Measurements from ENCODE around the gene BFSP2.

BFSP2 gene
- 0.35 to 0.77 (median 0.52) reads per million in 3 donors for total RNA-seq

GRCh38 chr3:133400006-133400515 lies at the start of gene BFSP2:
BFSP2 (plus strand) TSS chr3:133400056; CDS start chr3:133400084, 28 bp downstream.
- Histone ChIP-seq H3K4me1 (ENCODE audit: control insufficient read depth, insufficient read depth, low read length, poor library complexity, severe bottlenecking) (no peaks in the 10 kb centered on the region), H3K36me3 (ENCODE audit: control insufficient read depth, insufficient read depth, low read length) (no peaks in the 10 kb centered on the region), H3K9me3 (ENCODE audit: control insufficient read depth, low read length) (no peaks in the 10 kb centered on the region), H3K27me3 (replicated peaks; ENCODE audit: control insufficient read depth, insufficient read depth, low read length, poor library complexity, severe bottlenecking) (no peaks in the 10 kb centered on the region), H3K4me3 (ENCODE audit: insufficient read depth, low read depth, low read length, poor library complexity, severe bottlenecking) (no peak within 1 kb of the TSS), H3K27ac (ENCODE audit: insufficient read depth, low read length, poor library complexity, severe bottlenecking) (no peak within 1 kb of the TSS)
- DNase-seq = no peak

DNA sequence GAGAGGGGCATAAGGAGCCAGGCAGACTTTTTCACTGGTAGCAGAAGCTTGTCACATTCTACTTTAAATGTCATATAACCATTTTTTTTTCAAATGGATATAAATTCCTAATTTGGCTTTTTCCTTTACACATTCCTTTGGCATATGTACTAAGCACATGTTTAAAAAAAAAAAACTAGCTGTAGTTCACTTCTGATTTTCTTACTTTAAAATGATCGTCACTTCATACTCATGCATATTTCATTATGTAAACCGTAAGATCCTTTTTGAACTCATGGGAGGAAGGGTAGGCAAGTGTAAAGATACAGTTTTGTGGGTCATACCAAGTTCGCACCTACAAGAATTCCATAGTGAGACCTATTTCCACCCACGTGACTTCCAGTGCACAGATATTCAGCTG lies 45.1 kb upstream of the BFSP2 start:
- H3K4me3 ChIP-seq (ENCODE audit: insufficient read depth, low read depth, low read length, poor library complexity, severe bottlenecking) = no peak overlapping the region
- no peaks in the 10 kb centered on the region for H3K36me3 ChIP-seq (ENCODE audit: control insufficient read depth, insufficient read depth, low read length)
- no peaks in the 10 kb centered on the region for H3K27me3 ChIP-seq (replicated peaks; ENCODE audit: control insufficient read depth, insufficient read depth, low read length, poor library complexity, severe bottlenecking)
- no peak for DNase-seq
- no peaks in the 10 kb centered on the region for H3K9me3 ChIP-seq (ENCODE audit: control insufficient read depth, low read length)
- H3K27ac ChIP-seq (ENCODE audit: insufficient read depth, low read length, poor library complexity, severe bottlenecking) = no peak overlapping the region
- H3K4me1 ChIP-seq (ENCODE audit: control insufficient read depth, insufficient read depth, low read length, poor library complexity, severe bottlenecking) = no peaks in the 10 kb centered on the region

- no peaks in the 10 kb centered on the region for H3K4me1 ChIP-seq (ENCODE audit: control insufficient read depth, insufficient read depth, low read length, poor library complexity, severe bottlenecking)
- DNase-seq = no peak
- no peaks in the 10 kb centered on the region for H3K9me3 ChIP-seq (ENCODE audit: control insufficient read depth, low read length)
- no peaks in the 10 kb centered on the region for H3K27me3 ChIP-seq (replicated peaks; ENCODE audit: control insufficient read depth, insufficient read depth, low read length, poor library complexity, severe bottlenecking)
- no peak overlapping the region for H3K27ac ChIP-seq (ENCODE audit: insufficient read depth, low read length, poor library complexity, severe bottlenecking)
- H3K4me3 ChIP-seq (ENCODE audit: insufficient read depth, low read depth, low read length, poor library complexity, severe bottlenecking) = no peak overlapping the region
- no peaks in the 10 kb centered on the region for H3K36me3 ChIP-seq (ENCODE audit: control insufficient read depth, insufficient read depth, low read length)
Observed at GRCh38 chr3:133360476-133360875, 39.4 kb upstream of the BFSP2 start.

DNA sequence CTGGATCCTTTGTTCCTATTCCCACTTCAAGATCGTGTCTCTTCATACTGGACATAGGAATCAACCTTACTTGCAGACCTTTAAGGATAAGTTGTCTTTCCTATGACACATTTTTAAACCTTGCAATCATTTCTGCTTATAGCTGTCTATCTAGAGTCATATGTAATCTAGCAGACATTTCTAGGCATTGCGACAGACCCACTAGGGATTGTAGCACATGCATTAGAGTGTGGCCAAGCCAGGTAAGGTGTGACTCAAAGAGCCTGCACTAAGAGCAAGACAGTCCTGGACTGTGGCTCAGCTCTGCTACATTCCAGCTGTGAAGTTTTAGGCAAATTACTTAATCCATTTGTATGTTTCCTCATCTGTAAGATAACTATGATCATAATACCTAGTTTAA lies 38.8 kb upstream of the BFSP2 start:
- Histone ChIP-seq H3K4me1 (ENCODE audit: control insufficient read depth, insufficient read depth, low read length, poor library complexity, severe bottlenecking) (no peaks in the 10 kb centered on the region), H3K36me3 (ENCODE audit: control insufficient read depth, insufficient read depth, low read length) (no peaks in the 10 kb centered on the region), H3K27me3 (replicated peaks; ENCODE audit: control insufficient read depth, insufficient read depth, low read length, poor library complexity, severe bottlenecking) (no peaks in the 10 kb centered on the region), H3K27ac (ENCODE audit: insufficient read depth, low read length, poor library complexity, severe bottlenecking) (no peak overlapping the region), H3K9me3 (ENCODE audit: control insufficient read depth, low read length) (no peaks in the 10 kb centered on the region), H3K4me3 (ENCODE audit: insufficient read depth, low read depth, low read length, poor library complexity, severe bottlenecking) (no peak overlapping the region)
- no peak for DNase-seq

DNA sequence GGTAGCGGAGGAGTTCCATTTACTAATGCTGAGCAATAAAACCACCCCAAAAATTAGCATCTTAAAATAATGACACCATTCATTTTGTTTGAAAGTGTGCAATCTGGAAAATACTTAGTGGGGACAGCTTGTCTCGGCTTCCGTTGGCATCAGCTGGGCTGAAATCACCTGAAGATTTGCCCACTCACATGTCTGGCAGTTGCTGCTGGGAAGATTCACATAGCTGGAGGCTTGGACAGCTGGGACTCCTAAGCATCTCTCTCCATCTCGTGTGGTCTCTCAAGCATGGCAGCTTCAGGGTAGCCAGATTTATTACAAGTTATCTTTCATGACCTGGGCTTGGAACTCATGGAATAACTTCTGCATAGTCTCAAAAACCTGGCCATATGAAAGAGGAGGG lies 38.4 kb upstream of the BFSP2 start:
- H3K36me3 ChIP-seq (ENCODE audit: control insufficient read depth, insufficient read depth, low read length) = no peaks in the 10 kb centered on the region
- no peaks in the 10 kb centered on the region for H3K9me3 ChIP-seq (ENCODE audit: control insufficient read depth, low read length)
- H3K4me1 ChIP-seq (ENCODE audit: control insufficient read depth, insufficient read depth, low read length, poor library complexity, severe bottlenecking) = no peaks in the 10 kb centered on the region
- no peak for DNase-seq
- H3K4me3 ChIP-seq (ENCODE audit: insufficient read depth, low read depth, low read length, poor library complexity, severe bottlenecking) = no peak overlapping the region
- no peak overlapping the region for H3K27ac ChIP-seq (ENCODE audit: insufficient read depth, low read length, poor library complexity, severe bottlenecking)
- no peaks in the 10 kb centered on the region for H3K27me3 ChIP-seq (replicated peaks; ENCODE audit: control insufficient read depth, insufficient read depth, low read length, poor library complexity, severe bottlenecking)

- no peaks in the 10 kb centered on the region for H3K4me1 ChIP-seq (ENCODE audit: control insufficient read depth, insufficient read depth, low read length, poor library complexity, severe bottlenecking)
- no peaks in the 10 kb centered on the region for H3K27me3 ChIP-seq (replicated peaks; ENCODE audit: control insufficient read depth, insufficient read depth, low read length, poor library complexity, severe bottlenecking)
- H3K4me3 ChIP-seq (ENCODE audit: insufficient read depth, low read depth, low read length, poor library complexity, severe bottlenecking) = no peak overlapping the region
- no peak overlapping the region for H3K27ac ChIP-seq (ENCODE audit: insufficient read depth, low read length, poor library complexity, severe bottlenecking)
- no peaks in the 10 kb centered on the region for H3K9me3 ChIP-seq (ENCODE audit: control insufficient read depth, low read length)
- no peak for DNase-seq
- H3K36me3 ChIP-seq (ENCODE audit: control insufficient read depth, insufficient read depth, low read length) = no peaks in the 10 kb centered on the region
Observed at GRCh38 chr3:133362539-133362938, 37.3 kb upstream of the BFSP2 start.

- H3K36me3 ChIP-seq (ENCODE audit: control insufficient read depth, insufficient read depth, low read length) = no peaks in the 10 kb centered on the region
- no peak overlapping the region for H3K4me3 ChIP-seq (ENCODE audit: insufficient read depth, low read depth, low read length, poor library complexity, severe bottlenecking)
- H3K4me1 ChIP-seq (ENCODE audit: control insufficient read depth, insufficient read depth, low read length, poor library complexity, severe bottlenecking) = no peaks in the 10 kb centered on the region
- no peak for DNase-seq
- no peaks in the 10 kb centered on the region for H3K27me3 ChIP-seq (replicated peaks; ENCODE audit: control insufficient read depth, insufficient read depth, low read length, poor library complexity, severe bottlenecking)
- H3K27ac ChIP-seq (ENCODE audit: insufficient read depth, low read length, poor library complexity, severe bottlenecking) = no peak overlapping the region
- H3K9me3 ChIP-seq (ENCODE audit: control insufficient read depth, low read length) = no peaks in the 10 kb centered on the region
Observed at GRCh38 chr3:133364704-133365103, 35.2 kb upstream of the BFSP2 start.

- Histone ChIP-seq H3K4me3 (ENCODE audit: insufficient read depth, low read depth, low read length, poor library complexity, severe bottlenecking) (no peak overlapping the region), H3K4me1 (ENCODE audit: control insufficient read depth, insufficient read depth, low read length, poor library complexity, severe bottlenecking) (no peaks in the 10 kb centered on the region), H3K27me3 (replicated peaks; ENCODE audit: control insufficient read depth, insufficient read depth, low read length, poor library complexity, severe bottlenecking) (no peaks in the 10 kb centered on the region), H3K27ac (ENCODE audit: insufficient read depth, low read length, poor library complexity, severe bottlenecking) (no peak overlapping the region), H3K9me3 (ENCODE audit: control insufficient read depth, low read length) (no peaks in the 10 kb centered on the region), H3K36me3 (ENCODE audit: control insufficient read depth, insufficient read depth, low read length) (no peaks in the 10 kb centered on the region)
- DNase-seq = no peak
Observed at GRCh38 chr3:133366921-133367320, 32.9 kb upstream of the BFSP2 start.

GRCh38 chr3:133367403-133367802 lies 32.5 kb upstream of the BFSP2 start:
- H3K27me3 ChIP-seq (replicated peaks; ENCODE audit: control insufficient read depth, insufficient read depth, low read length, poor library complexity, severe bottlenecking) = no peaks in the 10 kb centered on the region
- H3K4me3 ChIP-seq (ENCODE audit: insufficient read depth, low read depth, low read length, poor library complexity, severe bottlenecking) = no peak overlapping the region
- H3K9me3 ChIP-seq (ENCODE audit: control insufficient read depth, low read length) = no peaks in the 10 kb centered on the region
- H3K27ac ChIP-seq (ENCODE audit: insufficient read depth, low read length, poor library complexity, severe bottlenecking) = no peak overlapping the region
- no peaks in the 10 kb centered on the region for H3K4me1 ChIP-seq (ENCODE audit: control insufficient read depth, insufficient read depth, low read length, poor library complexity, severe bottlenecking)
- DNase-seq = no peak
- H3K36me3 ChIP-seq (ENCODE audit: control insufficient read depth, insufficient read depth, low read length) = no peaks in the 10 kb centered on the region

- no peak for DNase-seq
- H3K9me3 ChIP-seq (ENCODE audit: control insufficient read depth, low read length) = no peaks in the 10 kb centered on the region
- no peak overlapping the region for H3K27ac ChIP-seq (ENCODE audit: insufficient read depth, low read length, poor library complexity, severe bottlenecking)
- no peaks in the 10 kb centered on the region for H3K36me3 ChIP-seq (ENCODE audit: control insufficient read depth, insufficient read depth, low read length)
- H3K27me3 ChIP-seq (replicated peaks; ENCODE audit: control insufficient read depth, insufficient read depth, low read length, poor library complexity, severe bottlenecking) = no peaks in the 10 kb centered on the region
- H3K4me3 ChIP-seq (ENCODE audit: insufficient read depth, low read depth, low read length, poor library complexity, severe bottlenecking) = no peak overlapping the region
- no peaks in the 10 kb centered on the region for H3K4me1 ChIP-seq (ENCODE audit: control insufficient read depth, insufficient read depth, low read length, poor library complexity, severe bottlenecking)
Observed at GRCh38 chr3:133367956-133368355, 31.9 kb upstream of the BFSP2 start.

Measured in effector memory CD4-positive, alpha-beta T cell (primary cell).